GM18951 (cell line): ENCODE data around the gene ODAD2.

Source experiments
- POLR2A ChIP-seq: IDR thresholded peaks from 4 replicates; pipeline ENCODE4 v1.6.1; 2011; ENCODE audit warnings: mild to moderate bottlenecking; ENCODE audit not compliant: insufficient read length, insufficient read depth; ENCODE audit errors: extremely low read depth
- in situ Hi-C: fragments of 300-500 bp; cut with MboI; formaldehyde crosslinking; loops from one replicate; pipeline ENCODE4 v1.12.0; 2022; ENCODE audit warnings: low sequenced_read_pairs, mixed read lengths, inconsistent platforms; ENCODE audit not compliant: unreplicated experiment

Gene ODAD2

GRCh38 chr10:27805180-27805579, 193.7 kb downstream of the ODAD2 start:
- in situ Hi-C loops: no loop called here

DNA sequence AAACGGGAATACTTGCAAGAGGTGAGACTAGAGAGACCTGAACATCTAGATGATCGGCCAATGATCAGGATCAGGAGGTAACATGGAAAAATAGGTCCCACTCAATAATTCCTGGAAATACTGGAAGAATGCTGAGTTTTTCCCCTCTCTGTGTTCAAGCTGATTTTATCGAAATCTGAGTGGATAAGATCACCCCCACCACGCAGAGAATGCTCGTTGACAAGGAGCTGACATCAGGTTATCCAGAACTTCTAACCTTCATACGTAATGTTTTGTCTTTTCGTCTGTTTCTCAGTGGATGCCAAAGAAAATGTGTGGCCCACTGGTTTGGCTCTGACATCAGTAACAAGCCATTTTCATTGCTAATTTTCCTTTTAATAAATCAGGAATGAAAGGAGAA, 194.7 kb downstream of the ODAD2 start:
- no peak for TF ChIP-seq POLR2A
- in situ Hi-C loops: no loop called here

More at GRCh38 chr10:27805180-27805579, 193.7 kb downstream of the ODAD2 start:
- no peak for TF ChIP-seq POLR2A

DNA sequence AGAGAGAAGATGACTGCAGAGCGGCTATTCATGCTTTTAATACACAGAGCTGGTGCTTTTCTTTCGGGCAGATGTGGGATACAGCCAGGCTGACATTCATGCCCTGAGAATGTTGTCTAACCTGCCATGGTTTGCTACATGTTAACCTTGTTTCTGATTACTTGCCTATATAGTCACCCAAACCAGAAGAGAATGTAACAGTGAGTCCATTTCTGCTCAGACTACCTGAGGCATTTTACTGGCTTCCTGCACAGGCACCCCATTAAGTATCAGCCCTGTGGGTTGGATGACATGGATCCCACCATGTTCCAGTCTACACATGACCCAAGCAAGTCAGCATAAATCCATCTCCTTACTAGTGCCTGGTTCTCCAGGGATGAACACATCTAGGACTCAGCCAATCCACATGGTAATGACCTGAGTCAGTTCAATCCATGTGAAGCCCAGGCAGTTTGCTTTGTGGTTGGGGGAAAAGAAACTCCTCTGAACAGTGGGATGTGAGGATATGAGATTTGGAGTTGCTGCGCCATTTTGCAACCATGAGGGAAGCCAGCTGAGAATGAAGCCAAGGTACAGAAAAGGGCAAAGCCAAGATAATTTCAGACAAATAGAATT, 197.6 kb downstream of the ODAD2 start:
- in situ Hi-C loops: no loop called here

GRCh38 chr10:27799046-27799445, 199.8 kb downstream of the ODAD2 start:
- no peak for TF ChIP-seq POLR2A
- in situ Hi-C loops: no loop called here

More for the DNA sequence above, 197.6 kb downstream of the ODAD2 start:
- no peak for TF ChIP-seq POLR2A

DNA sequence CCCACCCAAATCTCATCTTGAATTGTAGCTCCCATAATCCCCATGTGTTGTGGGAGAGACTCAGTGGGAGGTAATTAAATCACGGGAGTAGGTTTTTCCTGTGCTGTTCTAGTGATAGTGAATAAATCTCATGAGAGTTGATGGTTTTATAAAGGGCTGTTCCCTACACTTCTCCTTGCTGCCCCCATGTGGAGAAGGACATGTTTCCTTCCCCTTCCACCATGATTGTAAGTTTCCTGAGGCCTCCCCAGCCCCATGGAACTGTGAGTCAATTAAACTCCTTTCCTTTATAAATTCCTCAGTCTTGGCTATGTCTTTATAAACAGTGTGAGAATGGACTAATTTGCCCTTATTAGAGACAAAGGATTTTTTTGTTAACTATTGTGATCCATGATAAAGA, 204.7 kb downstream of the ODAD2 start:
- no peak for TF ChIP-seq POLR2A
- in situ Hi-C loops: no loop called here

GRCh38 chr10:27792216-27792615, 206.7 kb downstream of the ODAD2 start:
- TF ChIP-seq POLR2A: no peak
- in situ Hi-C loops: no loop called here

DNA sequence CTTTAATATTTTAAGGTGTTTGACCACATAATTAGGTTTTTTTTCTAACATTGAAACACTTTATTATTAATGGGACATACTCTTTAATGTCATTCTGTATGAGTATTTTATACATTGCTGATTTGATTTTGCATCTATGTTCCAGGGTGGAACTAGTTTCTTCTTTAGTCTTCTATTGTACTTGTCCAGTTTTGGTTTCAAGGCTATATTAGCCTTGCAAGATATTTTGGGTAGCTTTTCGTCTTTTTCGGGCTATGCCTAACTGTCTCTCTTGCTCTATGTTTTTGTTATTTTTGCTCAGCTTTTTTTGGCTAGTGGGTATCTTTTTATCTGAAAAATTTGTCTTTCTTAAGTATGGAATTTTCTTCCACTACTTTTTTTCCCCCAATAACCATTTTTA, 214.6 kb downstream of the ODAD2 start:
- in situ Hi-C loops: no loop called here
- no peak for TF ChIP-seq POLR2A

GRCh38 chr10:27783660-27784059, 215.2 kb downstream of the ODAD2 start:
- no peak for TF ChIP-seq POLR2A
- in situ Hi-C loops: no loop called here

- TF ChIP-seq POLR2A: no peak
- in situ Hi-C loops: no loop called here
Measured at GRCh38 chr10:27779462-27780015, 219.3 kb downstream of the ODAD2 start.

DNA sequence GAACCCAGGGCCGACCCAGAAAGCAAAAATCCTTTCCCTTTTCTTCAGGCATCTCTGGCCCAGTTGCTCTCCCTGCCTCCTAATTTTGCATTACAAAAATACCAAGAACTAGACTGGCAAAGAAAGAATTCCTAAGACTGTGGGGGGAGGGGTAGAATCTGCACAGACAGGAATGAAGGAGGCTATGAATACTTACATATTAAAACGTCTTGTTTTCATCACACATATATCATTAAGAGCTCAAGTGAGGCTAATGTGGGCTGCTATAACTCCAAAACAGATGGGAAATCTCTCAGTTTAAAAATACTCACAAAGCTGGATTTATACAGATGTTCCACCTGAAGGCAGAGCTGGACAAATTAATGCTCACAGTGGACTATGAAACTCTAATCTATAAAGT, 224.0 kb downstream of the ODAD2 start:
- no peak for TF ChIP-seq POLR2A
- in situ Hi-C loops: no loop called here

DNA sequence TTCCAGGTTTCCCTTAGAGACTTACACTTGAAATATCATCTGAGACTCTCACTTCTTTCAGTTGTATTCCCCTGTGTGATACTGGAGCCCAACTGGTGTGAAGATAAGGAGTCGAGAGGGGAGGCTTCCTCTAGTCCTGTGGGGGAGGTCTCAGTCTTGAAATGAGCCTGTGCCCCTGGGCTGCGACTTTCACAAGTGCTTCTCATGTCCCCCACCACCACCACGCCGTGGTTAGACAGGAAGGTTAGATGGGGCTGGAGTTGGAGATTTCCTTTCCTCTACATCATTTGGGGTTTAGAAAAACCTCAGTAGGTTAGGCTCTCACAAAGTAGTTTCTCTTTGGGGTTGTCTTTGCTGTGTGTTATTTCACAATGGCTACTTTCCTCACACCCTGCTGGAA, 227.6 kb downstream of the ODAD2 start:
- no peak for TF ChIP-seq POLR2A
- in situ Hi-C loops: no loop called here

DNA sequence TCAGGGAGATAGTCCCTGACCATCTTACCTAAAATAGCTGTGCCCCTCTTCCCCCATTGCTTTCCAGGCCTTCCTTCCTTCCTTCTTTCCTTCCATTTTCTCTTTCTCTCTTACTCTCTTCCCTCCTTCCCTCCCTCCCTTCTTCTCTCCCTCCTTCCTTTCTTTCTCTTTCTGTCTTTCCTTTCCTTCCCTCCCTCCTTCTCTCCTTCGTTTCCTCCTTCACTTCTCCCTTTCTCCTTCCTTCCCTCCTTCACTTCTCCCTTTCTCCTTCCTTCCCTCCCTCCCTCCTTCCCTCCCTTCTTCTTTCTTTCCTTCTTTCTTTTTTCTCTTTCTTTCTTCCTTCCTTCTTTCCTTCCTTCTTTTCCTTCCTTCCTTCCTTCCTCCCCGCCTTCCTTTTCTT, 228.7 kb downstream of the ODAD2 start:
- TF ChIP-seq POLR2A: no peak
- in situ Hi-C loops: no loop called here
